ENCODE results near the gene NHLRC2. TPM values are rescaled to one million over a fixed set of nuclear protein-coding genes. Genes with fewer than 3 reads are reported as not detected.

Gene NHLRC2
- total RNA-seq, 1 experiment from 2014 or later = 56.3 TPM

GRCh38 chr10:113882240-113882639 is 27.8 kb downstream of the NHLRC2 start:
- peaks cover 7 to 19% of the 10 kb centered on the region in 2 experiments; a peak in 3 of 4 replicates for H3K36me3 ChIP-seq (ENCODE audit: control insufficient read depth in 1 of 2, insufficient read depth in 2 of 2, low read length in 2 of 2)
- no peak overlapping the region for H3K4me3 ChIP-seq (replicated peaks in 1 of 2; ENCODE audit: low read depth in 1 of 2, low read length in 2 of 2)
- no TSS peak for BruUV-seq (replicated peaks)

More at GRCh38 chr10:113882240-113882639, 27.8 kb downstream of the NHLRC2 start:
- no peak for TF ChIP-seq ZFX (IDR thresholded peaks at IDR 0.05)
- TF ChIP-seq SIN3A (IDR thresholded peaks at IDR 0.05; ENCODE audit: low read depth) = no peak
- no peak for TF ChIP-seq RAD21 (IDR thresholded peaks at IDR 0.05; ENCODE audit: low read depth)
- TF ChIP-seq ATF3 (IDR thresholded peaks at IDR 0.05) = no peak
- TF ChIP-seq SRF (IDR thresholded peaks at IDR 0.05; ENCODE audit: low read depth) = no peak
- TF ChIP-seq POLR2A (IDR thresholded peaks at IDR 0.05; ENCODE audit: borderline replicate concordance, extremely low read depth, insufficient read depth, insufficient read length) = no peak
- no peak for TF ChIP-seq CBX3 (IDR thresholded peaks at IDR 0.05; ENCODE audit: low read depth)
- TF ChIP-seq POLR2AphosphoS5 (IDR thresholded peaks at IDR 0.05; ENCODE audit: low read depth, low read length) = no peak
- no peak for TF ChIP-seq MAX (IDR thresholded peaks at IDR 0.05)
- TF ChIP-seq FOSL1 (IDR thresholded peaks at IDR 0.05; ENCODE audit: low read depth) = no peak
- TF ChIP-seq ZBTB33 (IDR thresholded peaks at IDR 0.05; ENCODE audit: extremely low read depth, insufficient replicate concordance, low read length) = no peak
- no peak overlapping the region for H3K4me2 ChIP-seq (ENCODE audit: low read length)
- no peaks in the 10 kb centered on the region; the same call in 1 of the 2 replicates for H4K20me1 ChIP-seq (ENCODE audit: insufficient read depth)
- H2AFZ ChIP-seq (ENCODE audit: low read depth, low read length, poor library complexity, severe bottlenecking) = no peak overlapping the region
- RAD21 ChIA-PET (ENCODE audit: low non-redundant PET in 1 of 2, low total read pairs in 2 of 2, uncharacterized antibody in 2 of 2, unreplicated experiment in 2 of 2) = no interaction called here
- H3K27me3 ChIP-seq (ENCODE audit: insufficient read depth, low read length) = no peaks in the 10 kb centered on the region
- CTCF ChIA-PET = no interaction called here
- H3K4me1 ChIP-seq (ENCODE audit: control insufficient read depth in 1 of 2, insufficient read depth in 2 of 2, low read length in 2 of 2) = no peaks in the 10 kb centered on the region
- DNase-seq (ENCODE audit: low read depth, low spot score) = no peak
- peaks cover 15% of the 10 kb centered on the region; the same call in 1 of the 2 replicates for H3K79me2 ChIP-seq (ENCODE audit: insufficient read depth, low read length)
- H3K27ac ChIP-seq (ENCODE audit: low read depth, low read length) = no peak overlapping the region
- H3K9ac ChIP-seq (ENCODE audit: low read length) = no peak overlapping the region
- no peaks in the 10 kb centered on the region for H3K9me3 ChIP-seq (ENCODE audit: control insufficient read depth in 1 of 2, insufficient read depth in 1 of 2, low read depth in 1 of 2, low read length in 2 of 2)
- POLR2A ChIA-PET = no interaction called here
- H3K9me2 ChIP-seq (ENCODE audit: insufficient read depth) = no peaks in the 10 kb centered on the region
- intact Hi-C loops (cut with micrococcal nuclease) = no loop called here
- ATAC-seq = no peak

All from HCT116 (cell line).